GM12874 (cell line): ENCODE results near the gene ANKRD31.

Source experiments
- CTCF ChIP-seq: IDR thresholded peaks from 2 replicates; pipeline ENCODE4 v1.5.1; 2011; ENCODE audit warnings: low read depth, mild to moderate bottlenecking, control low read depth, low read length, moderate library complexity; ENCODE audit not compliant: insufficient read depth

Gene ANKRD31

GRCh38 chr5:75018805-75019587 is 217.7 kb downstream of the ANKRD31 start:
- no peak for TF ChIP-seq CTCF
